Activated T-cell treated with anti-CD3 and anti-CD28 coated beads, Interleukin-2, amount 50 U/mL, for 1 hour (primary cell): Measurements from ENCODE around the gene USP17L28.
"Not testable (repeated sequence)": the region's sequence is repeated elsewhere in the genome, so short reads cannot be mapped to it uniquely, and the experiment has no call there.

Experiments
- DNase-seq: peaks from one replicate; pipeline ENCODE4 v3.0.0-alpha.2; 2020

The USP17L28 gene

GRCh38 chr4:9348593-9348992, at the start of gene USP17L28:
TSS of gene USP17L28 (plus strand) at chr4:9348893. CDS start at chr4:9348893, 0 bp downstream.
- DNase-seq: not testable (repeated sequence)

GRCh38 chr4:9324191-9324590, 24.5 kb upstream of the USP17L28 start:
- DNase-seq: not testable (repeated sequence)

- DNase-seq: not testable (repeated sequence)
Observed at GRCh38 chr4:9324865-9325264, 23.8 kb upstream of the USP17L28 start, which contains the start of gene USP17L24. TSS of gene USP17L24 (plus strand) at chr4:9325165. CDS start at chr4:9325165, 0 bp downstream.

- DNase-seq: not testable (repeated sequence)
Observed at GRCh38 chr4:9329611-9330010, 19.1 kb upstream of the USP17L28 start, which contains the start of gene USP17L25. TSS of gene USP17L25 (plus strand) at chr4:9329911. CDS start at chr4:9329911, 0 bp downstream.

- not testable (repeated sequence) for DNase-seq
Observed at GRCh38 chr4:9334358-9334757, 14.3 kb upstream of the USP17L28 start, which contains the start of gene USP17L26. TSS of gene USP17L26 (plus strand) at chr4:9334658. CDS start at chr4:9334658, 0 bp downstream.

- not testable (repeated sequence) for DNase-seq
Observed at GRCh38 chr4:9339103-9339502, 9.6 kb upstream of the USP17L28 start, which contains the start of gene USP17L5. TSS of gene USP17L5 (plus strand) at chr4:9339403. CDS start at chr4:9339403, 0 bp downstream.

GRCh38 chr4:9343848-9344247, 4.8 kb upstream of the USP17L28 start, which contains the start of gene USP17L27:
TSS of gene USP17L27 (plus strand) at chr4:9344148. CDS start at chr4:9344148, 0 bp downstream.
- DNase-seq: not testable (repeated sequence)

GRCh38 chr4:9350866-9351265, 2.2 kb downstream of the USP17L28 start:
- DNase-seq: not testable (repeated sequence)

GRCh38 chr4:9353338-9353737, 4.6 kb downstream of the USP17L28 start, which contains the start of gene USP17L29:
TSS of gene USP17L29 (plus strand) at chr4:9353638. CDS start at chr4:9353638, 0 bp downstream.
- DNase-seq: not testable (repeated sequence)

- not testable (repeated sequence) for DNase-seq
Observed at GRCh38 chr4:9362829-9363228, 14.1 kb downstream of the USP17L28 start, which contains the start of gene USP17L30. TSS of gene USP17L30 (plus strand) at chr4:9363129. CDS start at chr4:9363129, 0 bp downstream.

GRCh38 chr4:9379881-9380280, 31.2 kb downstream of the USP17L28 start:
- DNase-seq: not testable (repeated sequence)

GRCh38 chr4:9381012-9381534, 32.4 kb downstream of the USP17L28 start:
- DNase-seq: peak; percentile 42

- DNase-seq: no peak
Observed at GRCh38 chr4:9384126-9384525, 35.4 kb downstream of the USP17L28 start.

- not testable (repeated sequence) for DNase-seq
Observed at GRCh38 chr4:9389001-9389400, 40.3 kb downstream of the USP17L28 start.
